ENCODE results near the gene TRAPPC4.

The TRAPPC4 gene

GRCh38 chr11:118998388-118998717 lies 20.2 kb upstream of the TRAPPC4 start:
- TF ChIP-seq POLR2AphosphoS5 (IDR thresholded peaks at IDR 0.05; ENCODE audit: low read depth) (no peak), GABPA (IDR thresholded peaks at IDR 0.05; ENCODE audit: low read depth) (no peak), REST (IDR thresholded peaks at IDR 0.05; ENCODE audit: insufficient replicate concordance, low read depth) (no peak), SPI1 (IDR thresholded peaks at IDR 0.05; ENCODE audit: borderline replicate concordance, low read depth) (no peak)
- TF ChIP-seq, protein P1, sequence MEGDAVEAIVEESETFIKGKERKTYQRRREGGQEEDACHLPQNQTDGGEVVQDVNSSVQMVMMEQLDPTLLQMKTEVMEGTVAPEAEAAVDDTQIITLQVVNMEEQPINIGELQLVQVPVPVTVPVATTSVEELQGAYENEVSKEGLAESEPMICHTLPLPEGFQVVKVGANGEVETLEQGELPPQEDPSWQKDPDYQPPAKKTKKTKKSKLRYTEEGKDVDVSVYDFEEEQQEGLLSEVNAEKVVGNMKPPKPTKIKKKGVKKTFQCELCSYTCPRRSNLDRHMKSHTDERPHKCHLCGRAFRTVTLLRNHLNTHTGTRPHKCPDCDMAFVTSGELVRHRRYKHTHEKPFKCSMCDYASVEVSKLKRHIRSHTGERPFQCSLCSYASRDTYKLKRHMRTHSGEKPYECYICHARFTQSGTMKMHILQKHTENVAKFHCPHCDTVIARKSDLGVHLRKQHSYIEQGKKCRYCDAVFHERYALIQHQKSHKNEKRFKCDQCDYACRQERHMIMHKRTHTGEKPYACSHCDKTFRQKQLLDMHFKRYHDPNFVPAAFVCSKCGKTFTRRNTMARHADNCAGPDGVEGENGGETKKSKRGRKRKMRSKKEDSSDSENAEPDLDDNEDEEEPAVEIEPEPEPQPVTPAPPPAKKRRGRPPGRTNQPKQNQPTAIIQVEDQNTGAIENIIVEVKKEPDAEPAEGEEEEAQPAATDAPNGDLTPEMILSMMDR (IDR thresholded peaks at IDR 0.05; ENCODE audit: insufficient read depth, low read length) = no peak
- peak overlapping the region; percentile 71 for H3K27ac ChIP-seq (replicated peaks)
- H3K4me3 ChIP-seq (replicated peaks; ENCODE audit: insufficient read depth, low read length) = peak overlapping the region; percentile 84
- DNase-seq (ENCODE audit: low read depth in 1 of 2, low spot score in 1 of 2) = no peak
- no peaks in the 10 kb centered on the region for H3K27me3 ChIP-seq (ENCODE audit: insufficient read depth, poor library complexity, severe bottlenecking)

- DNase-seq (ENCODE audit: low read depth in 1 of 2, low spot score in 1 of 2) = no peak
- H3K27ac ChIP-seq (replicated peaks) = no peak overlapping the region
Measured at GRCh38 chr11:118998822-118999221, 19.7 kb upstream of the TRAPPC4 start.

GRCh38 chr11:119000906-119001305 lies 17.7 kb upstream of the TRAPPC4 start:
- DNase-seq (ENCODE audit: low read depth in 1 of 2, low spot score in 1 of 2) = no peak
- H3K27me3 ChIP-seq (ENCODE audit: insufficient read depth, poor library complexity, severe bottlenecking) = no peaks in the 10 kb centered on the region
- H3K27ac ChIP-seq (replicated peaks) = no peak overlapping the region
- no peak overlapping the region for H3K4me3 ChIP-seq (replicated peaks; ENCODE audit: insufficient read depth, low read length)
- TF ChIP-seq, protein P1 (IDR thresholded peaks at IDR 0.05; ENCODE audit: insufficient read depth, low read length) = no peak
- no peak for TF ChIP-seq GABPA (IDR thresholded peaks at IDR 0.05; ENCODE audit: low read depth)
- TF ChIP-seq REST (IDR thresholded peaks at IDR 0.05; ENCODE audit: insufficient replicate concordance, low read depth) = no peak
- no peak for TF ChIP-seq SPI1 (IDR thresholded peaks at IDR 0.05; ENCODE audit: borderline replicate concordance, low read depth)
- no peak for TF ChIP-seq POLR2AphosphoS5 (IDR thresholded peaks at IDR 0.05; ENCODE audit: low read depth)

More at GRCh38 chr11:118998822-118999221, 19.7 kb upstream of the TRAPPC4 start:
- no peak for TF ChIP-seq GABPA (IDR thresholded peaks at IDR 0.05; ENCODE audit: low read depth)
- Histone ChIP-seq H3K27me3 (ENCODE audit: insufficient read depth, poor library complexity, severe bottlenecking) (no peaks in the 10 kb centered on the region), H3K4me3 (replicated peaks; ENCODE audit: insufficient read depth, low read length) (peak overlapping the region; percentile 84)

DNA sequence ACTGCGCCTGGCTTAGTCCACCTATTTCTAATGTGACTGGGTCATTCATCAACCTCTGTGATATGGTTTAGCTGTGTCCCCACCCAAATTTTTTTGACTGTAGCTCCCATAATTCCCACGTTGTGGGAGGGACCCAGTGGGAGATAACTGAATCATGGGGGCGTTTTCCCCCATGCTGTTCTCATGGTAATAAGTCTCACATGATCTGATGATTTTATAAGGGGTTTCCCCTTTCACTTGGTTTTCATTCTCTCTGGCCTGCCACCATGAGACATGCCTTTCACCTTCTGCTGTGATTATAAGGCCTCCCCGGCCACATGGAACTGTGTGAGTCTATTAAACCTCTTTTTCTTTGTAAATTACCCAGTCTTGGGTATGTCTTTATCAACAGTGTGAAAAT lies 11.9 kb upstream of the TRAPPC4 start:
- H3K27ac ChIP-seq (replicated peaks) = no peak overlapping the region
- H3K27me3 ChIP-seq (ENCODE audit: insufficient read depth, poor library complexity, severe bottlenecking) = no peaks in the 10 kb centered on the region
- no peak overlapping the region for H3K4me3 ChIP-seq (replicated peaks; ENCODE audit: insufficient read depth, low read length)
- no peak for DNase-seq (ENCODE audit: low read depth in 1 of 2, low spot score in 1 of 2)
- TF ChIP-seq GABPA (IDR thresholded peaks at IDR 0.05; ENCODE audit: low read depth) (no peak), POLR2AphosphoS5 (IDR thresholded peaks at IDR 0.05; ENCODE audit: low read depth) (no peak), REST (IDR thresholded peaks at IDR 0.05; ENCODE audit: insufficient replicate concordance, low read depth) (no peak), SPI1 (IDR thresholded peaks at IDR 0.05; ENCODE audit: borderline replicate concordance, low read depth) (no peak)
- TF ChIP-seq, protein P1 (IDR thresholded peaks at IDR 0.05; ENCODE audit: insufficient read depth, low read length) = no peak

All from HL-60 (cell line).